ENCODE measurements around the gene ZNHIT2. TPM values are rescaled to one million over a fixed set of nuclear protein-coding genes. Genes with fewer than 3 reads are reported as not detected.

The ZNHIT2 gene
- total and polyA plus RNA-seq, 2 of the 13 experiments (the other 11 are each of a cell fraction or from before 2014, with no cell fraction given): 1.1 to 6.5 TPM

DNA sequence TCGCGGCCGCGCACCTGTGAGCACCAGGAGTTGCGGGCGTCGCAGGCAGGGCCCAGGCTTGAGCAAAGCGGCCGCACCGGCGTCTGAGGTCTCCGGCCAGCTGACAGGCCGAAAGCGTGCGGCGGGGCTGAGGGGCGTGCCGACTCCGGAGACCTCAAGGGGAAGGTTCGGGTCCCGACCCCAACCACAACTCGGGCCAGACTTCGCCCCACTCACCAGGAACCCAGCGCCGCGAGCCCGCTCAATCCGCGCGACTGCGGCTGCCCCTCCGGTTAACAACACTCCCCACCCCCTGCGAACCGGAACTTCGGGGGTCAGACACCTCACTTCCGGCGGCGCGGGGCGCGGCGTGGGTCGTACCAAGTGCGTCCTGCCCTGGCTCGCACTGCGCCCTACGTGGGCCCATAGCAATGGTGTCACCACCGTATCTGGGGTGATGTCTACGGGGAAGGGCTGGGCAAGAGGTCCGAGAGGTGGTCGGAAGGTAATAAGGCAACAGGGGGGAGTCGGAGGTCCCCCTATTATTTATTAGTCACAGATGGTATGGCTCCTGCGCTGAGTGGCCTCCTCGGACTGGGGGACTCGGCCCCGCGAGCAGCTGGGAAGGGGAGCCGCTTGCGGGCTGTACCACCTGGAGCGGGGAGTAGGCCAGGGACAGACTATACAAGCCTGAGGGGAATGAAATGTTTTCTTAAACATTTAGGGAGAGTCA, 16.9 kb upstream of the ZNHIT2 start, which contains the start of gene SYVN1 (continued):
- TF ChIP-seq REL (CRISPR knock-in tag; conservative IDR thresholded peaks at IDR 0.05) (no peak), SSRP1 (CRISPR knock-in tag; IDR thresholded peaks at IDR 0.05) (0 out of 2 replicates have a peak, but pooled peaks have one; percentile 30), THYN1 (CRISPR knock-in tag; IDR thresholded peaks at IDR 0.05; ENCODE audit: borderline replicate concordance, low read depth) (no peak), CERS6 (CRISPR knock-in tag; IDR thresholded peaks at IDR 0.05) (0 out of 2 replicates have a peak, but pooled peaks have one; percentile 14), SALL2 (CRISPR knock-in tag; IDR thresholded peaks at IDR 0.05) (peak; percentile 67), ZC3H13 (CRISPR knock-in tag; IDR thresholded peaks at IDR 0.05) (peak; percentile 58; the same call in 1 of the 2 replicates), ZNF564 (CRISPR knock-in tag; IDR thresholded peaks at IDR 0.05) (peak; percentile 36; the same call in 1 of the 2 replicates), ZNF644 (CRISPR knock-in tag; IDR thresholded peaks at IDR 0.05; ENCODE audit: low read depth) (no peak), RORA (CRISPR knock-in tag; IDR thresholded peaks at IDR 0.05) (no peak), ZFP36L1 (CRISPR knock-in tag; IDR thresholded peaks at IDR 0.05) (no peak), KAT7 (CRISPR knock-in tag; IDR thresholded peaks at IDR 0.05; ENCODE audit: borderline replicate concordance) (peak; percentile 76; the same call in 1 of the 2 replicates), ISX (CRISPR knock-in tag; conservative IDR thresholded peaks at IDR 0.05) (0 out of 2 replicates have a peak, but pooled peaks have one; percentile 55), STAT5B (CRISPR knock-in tag; IDR thresholded peaks at IDR 0.05) (0 out of 2 replicates have a peak, but pooled peaks have one; percentile 25), KMT2B (CRISPR knock-in tag; IDR thresholded peaks at IDR 0.05) (peak; percentile 79), ISL2 (CRISPR knock-in tag; IDR thresholded peaks at IDR 0.05) (0 out of 2 replicates have a peak, but pooled peaks have one; percentile 24), AGO1 (IDR thresholded peaks at IDR 0.05; ENCODE audit: low read depth, low read length, poor library complexity, severe bottlenecking) (no peak), NR1H2 (CRISPR knock-in tag; IDR thresholded peaks at IDR 0.05; ENCODE audit: borderline replicate concordance, low read depth) (no peak), NFE2 (CRISPR knock-in tag; IDR thresholded peaks at IDR 0.05) (no peak), ZNF33A (CRISPR knock-in tag; IDR thresholded peaks at IDR 0.05; ENCODE audit: borderline replicate concordance) (no peak), ZNF607 (CRISPR knock-in tag; IDR thresholded peaks at IDR 0.05; ENCODE audit: borderline replicate concordance) (peak; percentile 66), MIXL1 (CRISPR knock-in tag; IDR thresholded peaks at IDR 0.05) (peak; percentile 54; the same call in 1 of the 2 replicates)
- TF ChIP-seq, protein P1, sequence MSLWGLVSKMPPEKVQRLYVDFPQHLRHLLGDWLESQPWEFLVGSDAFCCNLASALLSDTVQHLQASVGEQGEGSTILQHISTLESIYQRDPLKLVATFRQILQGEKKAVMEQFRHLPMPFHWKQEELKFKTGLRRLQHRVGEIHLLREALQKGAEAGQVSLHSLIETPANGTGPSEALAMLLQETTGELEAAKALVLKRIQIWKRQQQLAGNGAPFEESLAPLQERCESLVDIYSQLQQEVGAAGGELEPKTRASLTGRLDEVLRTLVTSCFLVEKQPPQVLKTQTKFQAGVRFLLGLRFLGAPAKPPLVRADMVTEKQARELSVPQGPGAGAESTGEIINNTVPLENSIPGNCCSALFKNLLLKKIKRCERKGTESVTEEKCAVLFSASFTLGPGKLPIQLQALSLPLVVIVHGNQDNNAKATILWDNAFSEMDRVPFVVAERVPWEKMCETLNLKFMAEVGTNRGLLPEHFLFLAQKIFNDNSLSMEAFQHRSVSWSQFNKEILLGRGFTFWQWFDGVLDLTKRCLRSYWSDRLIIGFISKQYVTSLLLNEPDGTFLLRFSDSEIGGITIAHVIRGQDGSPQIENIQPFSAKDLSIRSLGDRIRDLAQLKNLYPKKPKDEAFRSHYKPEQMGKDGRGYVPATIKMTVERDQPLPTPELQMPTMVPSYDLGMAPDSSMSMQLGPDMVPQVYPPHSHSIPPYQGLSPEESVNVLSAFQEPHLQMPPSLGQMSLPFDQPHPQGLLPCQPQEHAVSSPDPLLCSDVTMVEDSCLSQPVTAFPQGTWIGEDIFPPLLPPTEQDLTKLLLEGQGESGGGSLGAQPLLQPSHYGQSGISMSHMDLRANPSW (CRISPR knock-in tag; IDR thresholded peaks at IDR 0.05; ENCODE audit: borderline replicate concordance): 0 out of 2 replicates have a peak, but pooled peaks have one; percentile 58
- TF ChIP-seq, protein P2, sequence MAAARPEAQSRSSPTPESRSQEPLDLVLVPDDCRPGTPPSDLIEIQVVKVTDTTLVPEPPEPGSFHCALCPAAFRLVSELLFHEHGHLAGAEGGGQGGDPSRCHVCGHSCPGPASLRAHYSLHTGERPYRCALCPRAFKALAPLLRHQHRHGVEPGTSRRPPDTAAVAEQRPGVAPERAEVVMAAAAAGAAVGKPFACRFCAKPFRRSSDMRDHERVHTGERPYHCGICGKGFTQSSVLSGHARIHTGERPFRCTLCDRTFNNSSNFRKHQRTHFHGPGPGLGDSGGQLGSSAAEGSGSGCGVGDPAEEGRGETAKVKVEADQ (CRISPR knock-in tag; IDR thresholded peaks at IDR 0.05; ENCODE audit: borderline replicate concordance): peak; percentile 59; the same call in 1 of the 2 replicates
- TF ChIP-seq, protein P3, sequence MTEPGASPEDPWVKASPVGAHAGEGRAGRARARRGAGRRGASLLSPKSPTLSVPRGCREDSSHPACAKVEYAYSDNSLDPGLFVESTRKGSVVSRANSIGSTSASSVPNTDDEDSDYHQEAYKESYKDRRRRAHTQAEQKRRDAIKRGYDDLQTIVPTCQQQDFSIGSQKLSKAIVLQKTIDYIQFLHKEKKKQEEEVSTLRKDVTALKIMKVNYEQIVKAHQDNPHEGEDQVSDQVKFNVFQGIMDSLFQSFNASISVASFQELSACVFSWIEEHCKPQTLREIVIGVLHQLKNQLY (CRISPR knock-in tag; IDR thresholded peaks at IDR 0.05): 0 out of 2 replicates have a peak, but pooled peaks have one; percentile 6
